GM21367 (cell line): ENCODE data around the gene LIPI.
"Not testable (repeated sequence)": the region's sequence is repeated elsewhere in the genome, so short reads cannot be mapped to it uniquely, and the experiment has no call there.

Experiments used
- ATAC-seq: cut with Tn5 transposase; IDR thresholded peaks from one replicate; pipeline ENCODE4 v1.9.1; 2021; ENCODE audit not compliant: unreplicated experiment

Gene LIPI

GRCh38 chr21:14075346-14076142 lies 135.2 kb downstream of the LIPI start:
- ATAC-seq = no peak

GRCh38 chr21:14074177-14074576 lies 136.6 kb downstream of the LIPI start:
- ATAC-seq = no peak

- no peak for ATAC-seq
Measured at GRCh38 chr21:14073615-14074014, 137.1 kb downstream of the LIPI start.

GRCh38 chr21:14072761-14073535 lies 137.8 kb downstream of the LIPI start:
- ATAC-seq = no peak

GRCh38 chr21:14071902-14072734 lies 138.6 kb downstream of the LIPI start:
- no peak for ATAC-seq

- ATAC-seq = no peak
Measured at GRCh38 chr21:14070968-14071367, 139.8 kb downstream of the LIPI start.

- ATAC-seq = no peak
Measured at GRCh38 chr21:14070049-14070893, 140.5 kb downstream of the LIPI start.

GRCh38 chr21:14064296-14064645 lies 146.5 kb downstream of the LIPI start:
- no peak for ATAC-seq

GRCh38 chr21:14063620-14064295 lies 147.0 kb downstream of the LIPI start:
- not testable (repeated sequence) for ATAC-seq

- not testable (repeated sequence) for ATAC-seq
Measured at GRCh38 chr21:14062684-14063083, 148.1 kb downstream of the LIPI start.

GRCh38 chr21:14061820-14062219 lies 148.9 kb downstream of the LIPI start:
- not testable (repeated sequence) for ATAC-seq

- ATAC-seq = not testable (repeated sequence)
Measured at GRCh38 chr21:14058995-14059627, 151.6 kb downstream of the LIPI start.
